Endodermal cell (in vitro differentiated cells): ENCODE measurements around the gene AHNAK. TPM values are rescaled to one million over a fixed set of nuclear protein-coding genes. Genes with fewer than 3 reads are reported as not detected.

Experiments
- microRNA-seq: library from miRNA; unstranded; fragments of <30 nt; microRNA quantifications from one replicate; pipeline ENCODE4 v1.2.0, GENCODE V29; 2020; ENCODE audit warnings: borderline microRNAs expressed
- total RNA-seq, 2 donors: library from RNA; stranded (reverse); fragmentation: NEBNext Ultra II Directional in 1 of 2; extraction: Animal tissue kit (Norgen Biotek cat#: 25700) in 1 of 2; gene quantifications; 2 replicates in 1 of 2; 3 replicates in 1 of 2; pipeline ENCODE4 v1.2.1, GENCODE V29; 2021

Gene AHNAK
- total RNA-seq, 2 donors from 2014 or later, result 109 to 165 TPM

Small RNAs within 50 kb of the gene (microRNA-seq; reads per million reads assigned to microRNA genes)
- not detected for gene MIR6747

Other genes with a start within 250 kb of the AHNAK start
- gene SCGB1D4, start 247.7 kb downstream of the AHNAK start, total RNA-seq, result not detected
- gene ASRGL1, start 209.4 kb downstream of the AHNAK start, total RNA-seq, result 10 to 100 TPM; 39.8 to 61.8 TPM
- gene SCGB1A1, start 127.8 kb downstream of the AHNAK start, total RNA-seq, result not detected
- 1,000 to 10,000 TPM; 1,705 to 1,818 TPM for gene EEF1G, start 27.1 kb upstream of the AHNAK start, total RNA-seq
- gene TUT1, start 44.7 kb upstream of the AHNAK start, total RNA-seq, result 10 to 100 TPM; 16.0 to 33.5 TPM
- gene MTA2, start 55.1 kb upstream of the AHNAK start, total RNA-seq, result 100 to 1,000 TPM; 131 to 155 TPM
- gene EML3, start 66.0 kb upstream of the AHNAK start, total RNA-seq, result 10 to 100 TPM; 51.5 to 57.7 TPM
- gene ROM1, start 66.5 kb upstream of the AHNAK start, total RNA-seq, result 1 to 10 TPM in 1 of 2 donors, under 1 TPM in 1; 0.71 to 1.3 TPM
- 10 to 100 TPM; 38.6 to 53.9 TPM for gene B3GAT3, start 75.2 kb upstream of the AHNAK start, total RNA-seq
- gene GANAB, start 99.8 kb upstream of the AHNAK start, total RNA-seq, result 100 to 1,000 TPM; 377 to 402 TPM
- gene INTS5, start 106.5 kb upstream of the AHNAK start, total RNA-seq, result 10 to 100 TPM; 19.0 to 21.6 TPM
- gene C11orf98, start 118.4 kb upstream of the AHNAK start, total RNA-seq, result 100 to 1,000 TPM; 125 to 140 TPM
- 10 to 100 TPM; 29.9 to 39.4 TPM for gene CSKMT, start 118.5 kb upstream of the AHNAK start, total RNA-seq
- 10 to 100 TPM in 1 of 2 donors, 1 to 10 TPM in 1; 9.2 to 11.1 TPM for gene UQCC3, start 124.9 kb upstream of the AHNAK start, total RNA-seq
- gene LBHD1, start 125.5 kb upstream of the AHNAK start, total RNA-seq, result 10 to 100 TPM in 1 of 2 donors, 1 to 10 TPM in 1; 7.5 to 14.1 TPM
- 10 to 100 TPM; 89.3 to 96.6 TPM for gene UBXN1, start 132.3 kb upstream of the AHNAK start, total RNA-seq
- under 1 TPM; 0.55 to 0.99 TPM for gene LRRN4CL, start 142.7 kb upstream of the AHNAK start, total RNA-seq
- 10 to 100 TPM; 68.6 to 77.2 TPM for gene BSCL2, start 160.6 kb upstream of the AHNAK start, total RNA-seq
- 1 to 10 TPM in 1 of 2 donors, under 1 TPM in 1; 0.40 to 1.7 TPM for gene GNG3, start 160.9 kb upstream of the AHNAK start, total RNA-seq
- gene HNRNPUL2, start 180.7 kb upstream of the AHNAK start, total RNA-seq, result 10 to 100 TPM; 48.1 to 49.8 TPM
- 10 to 100 TPM; 40.0 to 55.4 TPM for gene TTC9C, start 181.7 kb upstream of the AHNAK start, total RNA-seq
- gene ZBTB3, start 207.4 kb upstream of the AHNAK start, total RNA-seq, result 10 to 100 TPM; 16.9 to 33.8 TPM
- 100 to 1,000 TPM; 107 to 137 TPM for gene POLR2G, start 214.8 kb upstream of the AHNAK start, total RNA-seq
- 10 to 100 TPM; 37.4 to 41.7 TPM for gene TAF6L, start 224.6 kb upstream of the AHNAK start, total RNA-seq
- gene TMEM179B, start 240.6 kb upstream of the AHNAK start, total RNA-seq, result 10 to 100 TPM; 31.0 TPM
- 10 to 100 TPM; 18.4 to 21.0 TPM for gene TMEM223, start 245.2 kb upstream of the AHNAK start, total RNA-seq